Measurements from ENCODE around the gene SERPINH1. TPM values are rescaled to one million over a fixed set of nuclear protein-coding genes. Genes with fewer than 3 reads are reported as not detected.
A peak's percentile ranks its signal among the peaks of the same experiment; 100 is the strongest.

Gene SERPINH1
- total RNA-seq, 1 experiment from 2014 or later, result 58.8 TPM

DNA sequence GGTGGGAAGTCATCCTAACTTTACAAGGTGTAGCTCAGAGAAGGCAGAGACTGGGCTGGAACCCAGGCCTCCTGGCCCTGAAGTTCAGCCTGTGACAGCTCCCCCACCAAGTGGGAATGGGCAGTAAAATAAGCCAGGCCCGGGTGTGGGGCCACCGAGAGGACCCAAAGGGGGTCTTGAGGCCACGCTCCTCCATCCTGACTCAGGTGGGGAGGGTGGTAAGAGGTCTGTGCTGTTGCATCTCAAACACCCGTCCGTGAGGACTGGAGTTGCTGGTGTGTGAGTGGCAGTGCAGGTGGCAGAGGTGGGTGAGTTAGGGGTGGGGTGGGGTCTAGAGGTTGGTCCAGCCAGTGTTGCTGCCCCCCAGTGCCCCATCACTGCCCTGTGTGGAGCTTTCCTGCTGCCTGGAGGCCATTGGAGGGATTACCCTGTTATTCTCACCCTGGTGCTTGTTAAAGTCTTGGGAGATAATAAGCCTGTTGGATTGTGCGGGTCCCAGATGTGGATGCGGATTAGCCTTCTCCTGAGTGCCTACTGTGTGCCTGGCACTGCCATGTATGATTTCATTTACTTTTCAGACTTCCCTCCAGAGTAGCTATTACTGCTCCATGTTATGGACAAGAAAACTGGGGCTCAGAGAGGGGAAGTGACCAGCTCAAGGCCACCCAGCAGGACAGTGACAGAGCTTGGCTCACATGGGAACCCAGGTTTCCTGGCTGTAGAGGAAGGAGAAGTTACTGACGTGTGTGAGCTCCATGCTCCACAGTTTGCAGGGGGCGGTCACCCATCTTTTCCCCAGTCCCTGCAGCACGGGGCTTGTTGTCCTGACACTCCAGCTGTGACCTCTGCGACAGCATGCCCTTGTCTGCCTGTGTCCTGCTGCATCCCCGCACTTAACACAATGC is 12.9 kb downstream of the SERPINH1 start:
- no TSS peak for BruUV-seq (replicated peaks)
- peaks cover 16% of the 10 kb centered on the region for H3K4me1 Mint-ChIP-seq (ENCODE audit: low read depth, unreplicated experiment)
- no peak overlapping the region for H3K27ac Mint-ChIP-seq (ENCODE audit: unreplicated experiment)
- H3K4me3 Mint-ChIP-seq (ENCODE audit: low read depth, unreplicated experiment), result no peak overlapping the region
- no peaks in the 10 kb centered on the region for H3K27me3 Mint-ChIP-seq (ENCODE audit: unreplicated experiment)
- CTCF ChIA-PET, result interaction anchor here (1.0 to 1.5 kb wide), 2 partner anchors 12 to 13 kb away, joined by 3 to 5 read pairs; no protein-coding TSS in a partner anchor
- H3K9me3 Mint-ChIP-seq (ENCODE audit: low read depth, unreplicated experiment), result no peaks in the 10 kb centered on the region
- TF ChIP-seq, protein P1, sequence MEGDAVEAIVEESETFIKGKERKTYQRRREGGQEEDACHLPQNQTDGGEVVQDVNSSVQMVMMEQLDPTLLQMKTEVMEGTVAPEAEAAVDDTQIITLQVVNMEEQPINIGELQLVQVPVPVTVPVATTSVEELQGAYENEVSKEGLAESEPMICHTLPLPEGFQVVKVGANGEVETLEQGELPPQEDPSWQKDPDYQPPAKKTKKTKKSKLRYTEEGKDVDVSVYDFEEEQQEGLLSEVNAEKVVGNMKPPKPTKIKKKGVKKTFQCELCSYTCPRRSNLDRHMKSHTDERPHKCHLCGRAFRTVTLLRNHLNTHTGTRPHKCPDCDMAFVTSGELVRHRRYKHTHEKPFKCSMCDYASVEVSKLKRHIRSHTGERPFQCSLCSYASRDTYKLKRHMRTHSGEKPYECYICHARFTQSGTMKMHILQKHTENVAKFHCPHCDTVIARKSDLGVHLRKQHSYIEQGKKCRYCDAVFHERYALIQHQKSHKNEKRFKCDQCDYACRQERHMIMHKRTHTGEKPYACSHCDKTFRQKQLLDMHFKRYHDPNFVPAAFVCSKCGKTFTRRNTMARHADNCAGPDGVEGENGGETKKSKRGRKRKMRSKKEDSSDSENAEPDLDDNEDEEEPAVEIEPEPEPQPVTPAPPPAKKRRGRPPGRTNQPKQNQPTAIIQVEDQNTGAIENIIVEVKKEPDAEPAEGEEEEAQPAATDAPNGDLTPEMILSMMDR (IDR thresholded peaks at IDR 0.05; ENCODE audit: unreplicated experiment), result no peak
- intact Hi-C loops (cut with micrococcal nuclease; ENCODE audit: unreplicated experiment), result no loop called here
- no peak for DNase-seq
- peaks cover 41% of the 10 kb centered on the region for H3K36me3 Mint-ChIP-seq (ENCODE audit: insufficient read depth, unreplicated experiment)

DNA sequence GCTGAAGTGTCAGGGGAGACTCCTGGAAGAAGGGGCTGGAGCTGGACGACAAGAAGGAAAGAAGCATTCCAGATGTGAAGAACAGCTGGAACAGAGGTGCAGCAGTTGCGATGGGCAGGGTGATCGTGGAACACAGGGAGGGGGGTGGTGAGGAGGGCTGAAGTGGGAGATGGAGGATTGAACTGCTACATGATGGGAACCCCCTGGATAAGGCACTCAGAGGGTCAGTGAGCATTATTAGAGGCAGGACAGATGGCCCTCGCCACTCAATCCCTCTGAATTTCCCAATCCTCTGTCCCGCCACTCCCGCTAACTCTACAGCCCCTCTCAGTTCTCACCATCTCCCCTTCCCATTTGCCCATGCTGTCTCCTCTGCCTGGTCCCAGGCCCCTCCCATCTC is 14.0 kb downstream of the SERPINH1 start:
- CTCF ChIA-PET, result interaction anchor here (0.9 to 1.0 kb wide), 2 partner anchors 12 kb away, joined by 4 to 5 read pairs; no protein-coding TSS in a partner anchor
- peaks cover 35% of the 10 kb centered on the region for H3K36me3 Mint-ChIP-seq (ENCODE audit: insufficient read depth, unreplicated experiment)
- no peaks in the 10 kb centered on the region for H3K27me3 Mint-ChIP-seq (ENCODE audit: unreplicated experiment)
- no TSS peak for BruUV-seq (replicated peaks)
- H3K4me3 Mint-ChIP-seq (ENCODE audit: low read depth, unreplicated experiment), result no peak overlapping the region
- no peaks in the 10 kb centered on the region for H3K9me3 Mint-ChIP-seq (ENCODE audit: low read depth, unreplicated experiment)
- intact Hi-C loops (cut with micrococcal nuclease; ENCODE audit: unreplicated experiment), result no loop called here
- DNase-seq, result no peak
- peaks cover 16% of the 10 kb centered on the region for H3K4me1 Mint-ChIP-seq (ENCODE audit: low read depth, unreplicated experiment)
- H3K27ac Mint-ChIP-seq (ENCODE audit: unreplicated experiment), result no peak overlapping the region
- TF ChIP-seq, protein P1 (IDR thresholded peaks at IDR 0.05; ENCODE audit: unreplicated experiment), result no peak

GRCh38 chr11:75576499-75576918 is 14.5 kb downstream of the SERPINH1 start:
- TF ChIP-seq, protein P1 (IDR thresholded peaks at IDR 0.05; ENCODE audit: unreplicated experiment), result no peak
- DNase-seq, result peak; percentile 75
- Mint-ChIP-seq H3K4me3 (ENCODE audit: low read depth, unreplicated experiment) (no peak overlapping the region), H3K36me3 (ENCODE audit: insufficient read depth, unreplicated experiment) (peaks cover 30% of the 10 kb centered on the region), H3K4me1 (ENCODE audit: low read depth, unreplicated experiment) (peaks cover 16% of the 10 kb centered on the region), H3K27me3 (ENCODE audit: unreplicated experiment) (no peaks in the 10 kb centered on the region), H3K9me3 (ENCODE audit: low read depth, unreplicated experiment) (no peaks in the 10 kb centered on the region), H3K27ac (ENCODE audit: unreplicated experiment) (no peak overlapping the region)
- CTCF ChIA-PET, result interaction anchor here (0.9 kb wide), 1 partner anchor 12 kb away, joined by 4 read pairs; no protein-coding TSS in a partner anchor
- BruUV-seq (replicated peaks), result no TSS peak
- intact Hi-C loops (cut with micrococcal nuclease; ENCODE audit: unreplicated experiment), result no loop called here

DNA sequence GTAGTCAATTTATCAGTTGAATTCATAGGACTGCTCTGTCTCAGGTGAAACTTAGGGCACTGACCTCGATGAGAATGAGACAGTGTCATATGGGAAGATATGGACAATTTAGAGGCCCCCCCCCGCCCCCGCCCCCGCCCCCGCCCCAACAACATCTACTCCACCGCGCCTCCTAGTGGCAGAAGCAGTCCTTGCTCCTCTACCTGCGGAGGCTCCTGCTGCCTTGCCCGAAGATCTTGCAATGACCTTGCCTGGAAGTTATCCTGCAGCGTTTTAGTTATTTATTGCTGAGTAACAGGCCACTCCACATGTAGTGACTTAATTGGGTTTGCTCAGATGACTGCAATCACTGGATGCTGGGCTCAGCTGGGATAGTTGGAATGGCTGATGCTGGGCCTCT is 15.2 kb downstream of the SERPINH1 start:
- no peak overlapping the region for H3K27ac Mint-ChIP-seq (ENCODE audit: unreplicated experiment)
- intact Hi-C loops (cut with micrococcal nuclease; ENCODE audit: unreplicated experiment), result no loop called here
- H3K27me3 Mint-ChIP-seq (ENCODE audit: unreplicated experiment), result no peaks in the 10 kb centered on the region
- peak; percentile 36 for DNase-seq
- BruUV-seq (replicated peaks), result no TSS peak
- H3K9me3 Mint-ChIP-seq (ENCODE audit: low read depth, unreplicated experiment), result no peaks in the 10 kb centered on the region
- peaks cover 16% of the 10 kb centered on the region for H3K4me1 Mint-ChIP-seq (ENCODE audit: low read depth, unreplicated experiment)
- no peak overlapping the region for H3K4me3 Mint-ChIP-seq (ENCODE audit: low read depth, unreplicated experiment)
- CTCF ChIA-PET, result no interaction called here
- H3K36me3 Mint-ChIP-seq (ENCODE audit: insufficient read depth, unreplicated experiment), result peaks cover 23% of the 10 kb centered on the region
- TF ChIP-seq, protein P1 (IDR thresholded peaks at IDR 0.05; ENCODE audit: unreplicated experiment), result peak; percentile 42

Data from Calu3 (cell line).